Hematopoietic multipotent progenitor cell treated with erythropoietin and hydrocortisone succinate and interleukin-3 and kit ligand, for 17 days (in vitro differentiated cells): Measurements from ENCODE around the gene SPATA31A6.
"Not testable (repeated sequence)": the region's sequence is repeated elsewhere in the genome, so short reads cannot be mapped to it uniquely, and the experiment has no call there.

Experiments used
- DNase-seq: peaks from one replicate; pipeline ENCODE4 v3.0.0-alpha.2; 2015; ENCODE audit warnings: low spot score

The SPATA31A6 gene

DNA sequence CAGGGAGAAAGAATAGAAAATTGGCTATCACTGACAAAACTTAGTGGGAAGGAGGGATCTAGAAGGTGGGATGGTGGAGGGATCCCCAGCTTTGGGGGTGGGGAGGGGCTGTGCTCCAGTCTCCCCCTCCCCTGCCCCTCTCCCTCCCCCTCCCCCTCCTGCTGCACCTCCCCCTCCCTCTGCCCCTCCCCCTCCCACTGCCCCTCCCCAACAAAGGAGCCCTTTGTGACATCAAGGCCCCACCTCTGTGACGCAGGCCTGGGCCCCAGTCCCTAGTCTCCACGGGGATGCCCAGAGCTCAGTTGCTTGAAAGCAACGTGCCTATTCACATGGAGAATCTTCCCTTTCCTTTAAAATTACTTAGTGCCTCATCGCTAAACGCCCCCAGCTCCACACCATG lies at the start of gene SPATA31A6:
Gene SPATA31A6, plus strand, starts transcription at position 301 of the 400 bp plus-strand sequence. Its CDS starts 29 bp downstream, at position 330.
- DNase-seq = not testable (repeated sequence)

DNA sequence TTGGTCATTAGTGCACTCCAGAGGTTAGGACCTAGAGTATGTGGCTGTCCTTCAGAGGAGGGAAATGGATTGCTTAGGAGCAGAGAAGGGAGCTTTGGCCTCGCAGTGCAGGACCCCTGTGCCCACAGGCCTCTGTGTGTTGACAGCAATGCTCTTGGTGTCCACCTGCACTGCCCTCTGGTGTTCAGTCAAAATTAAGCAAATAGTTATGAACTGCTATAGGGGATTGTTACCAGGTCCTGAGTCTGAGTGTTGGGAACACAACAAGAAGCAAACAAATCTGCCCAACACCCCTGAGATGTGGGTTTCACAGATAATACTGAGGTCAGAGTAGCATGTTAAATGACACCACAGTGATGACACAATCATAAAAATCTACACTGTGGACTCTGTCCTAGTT lies 23.2 kb upstream of the SPATA31A6 start:
- not testable (repeated sequence) for DNase-seq

- DNase-seq = not testable (repeated sequence)
These were observed 36.4 kb downstream of the SPATA31A6 start for GRCh38 chr9:42219861-42220260.

DNA sequence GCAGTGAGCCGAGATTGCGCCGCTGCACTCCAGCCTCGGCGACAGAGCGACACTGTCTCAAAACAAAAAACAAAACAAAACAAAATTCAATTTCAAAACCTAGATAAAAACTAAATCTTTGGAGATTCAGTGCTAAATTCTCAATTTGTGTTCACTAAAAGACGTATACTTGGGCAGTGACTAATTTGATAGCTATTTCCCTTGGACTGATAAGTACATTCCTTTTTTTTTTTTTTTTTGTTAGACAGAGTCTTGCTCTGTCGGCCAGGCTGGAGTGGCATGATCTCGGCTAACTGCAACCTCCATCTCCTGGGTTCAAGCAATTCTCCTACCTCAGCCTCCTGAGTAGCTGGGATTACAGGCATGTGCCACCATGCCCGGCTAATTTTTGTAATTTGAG lies 39.8 kb downstream of the SPATA31A6 start:
- not testable (repeated sequence) for DNase-seq

- DNase-seq = not testable (repeated sequence)
These were observed 49.6 kb downstream of the SPATA31A6 start for GRCh38 chr9:42233031-42233430.

GRCh38 chr9:42234610-42235009 lies 51.2 kb downstream of the SPATA31A6 start:
- DNase-seq = not testable (repeated sequence)

DNA sequence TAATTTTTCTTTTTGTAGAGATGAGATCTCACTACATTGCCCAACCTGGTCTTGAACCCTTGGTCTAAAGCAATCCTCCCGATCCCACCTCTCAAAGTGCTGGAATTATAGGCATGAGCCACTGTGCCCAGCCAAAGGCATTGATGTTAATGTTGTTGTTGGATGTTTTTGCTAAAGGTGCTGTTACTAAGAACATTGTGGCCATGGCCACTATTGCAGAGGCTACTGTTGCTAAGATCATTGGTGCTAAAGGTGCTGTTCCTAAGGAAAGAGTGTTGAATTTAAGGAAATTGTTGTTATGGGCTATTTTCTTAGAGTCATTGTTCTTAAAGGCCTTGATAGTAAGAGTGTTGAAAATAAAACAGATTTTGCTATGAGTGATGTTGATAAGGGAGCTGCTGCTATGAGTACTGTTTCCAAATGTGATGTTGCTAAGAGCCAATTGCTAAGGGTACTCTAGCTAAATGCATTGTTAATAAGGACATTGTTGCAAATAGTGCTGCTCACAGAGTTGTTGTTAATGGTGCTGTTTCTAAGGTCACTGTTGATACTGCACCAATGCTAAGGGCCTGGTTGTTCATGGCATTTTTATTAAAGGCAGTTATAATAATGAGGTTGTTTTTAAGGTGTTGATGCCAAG lies 52.0 kb downstream of the SPATA31A6 start:
- not testable (repeated sequence) for DNase-seq

DNA sequence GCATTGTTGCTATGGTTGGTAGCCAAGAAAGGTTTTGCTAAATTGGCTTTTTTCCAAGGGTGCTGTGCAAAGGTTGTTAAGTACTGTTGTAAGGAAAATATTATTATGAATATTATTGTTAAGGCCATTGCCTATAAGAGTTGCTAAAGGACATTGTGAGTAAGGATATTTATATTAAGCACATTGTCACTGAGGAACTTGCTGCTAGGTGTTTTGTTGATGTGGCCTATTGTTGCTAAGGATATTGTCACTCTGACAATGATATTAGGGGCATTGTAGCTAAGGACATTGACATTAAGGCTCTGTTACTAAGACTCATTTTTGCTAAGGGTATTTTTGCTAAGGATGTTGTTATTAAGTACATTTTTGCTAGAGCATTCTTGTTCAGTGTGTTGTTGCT lies 52.6 kb downstream of the SPATA31A6 start:
- not testable (repeated sequence) for DNase-seq

DNA sequence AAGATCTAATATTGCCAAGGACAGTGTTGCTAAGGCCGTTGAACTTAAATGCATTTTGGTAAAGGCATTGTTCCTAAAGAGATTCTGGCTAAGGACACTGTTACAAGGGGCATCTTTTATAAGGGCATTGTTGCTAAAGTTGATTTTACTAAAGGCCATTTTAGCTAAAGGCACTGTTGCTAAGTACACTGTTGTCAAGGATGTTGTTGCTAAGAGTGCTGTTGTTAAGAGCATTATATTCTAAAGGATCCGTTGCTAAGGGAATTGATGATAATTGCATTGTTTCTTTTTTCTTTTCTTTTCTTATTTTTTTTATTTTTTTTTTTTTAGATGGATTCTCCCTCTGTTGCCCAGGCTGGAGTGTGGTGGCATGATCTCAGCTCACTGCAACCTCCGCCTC lies 53.9 kb downstream of the SPATA31A6 start:
- not testable (repeated sequence) for DNase-seq

DNA sequence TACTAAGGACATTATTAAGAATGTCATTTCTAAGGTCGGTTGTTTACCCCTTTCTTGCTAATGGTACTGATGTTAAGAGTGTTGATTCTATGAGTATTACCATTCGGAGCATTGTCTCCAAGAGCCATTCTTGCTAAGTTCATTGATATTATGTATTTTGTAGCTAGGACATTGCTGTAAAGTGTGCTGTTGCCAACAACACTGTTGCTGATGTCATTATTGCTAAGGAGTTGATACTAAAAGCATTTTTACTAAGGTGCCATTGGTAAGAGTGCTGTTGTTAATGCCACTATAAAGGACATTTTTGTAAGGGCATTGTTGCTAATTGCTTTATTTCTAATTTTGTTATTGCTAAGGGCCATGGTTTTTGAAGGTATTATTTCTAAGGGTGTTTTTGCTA lies 55.4 kb downstream of the SPATA31A6 start:
- not testable (repeated sequence) for DNase-seq
